ENCODE results near the gene NTSR1.

DNA sequence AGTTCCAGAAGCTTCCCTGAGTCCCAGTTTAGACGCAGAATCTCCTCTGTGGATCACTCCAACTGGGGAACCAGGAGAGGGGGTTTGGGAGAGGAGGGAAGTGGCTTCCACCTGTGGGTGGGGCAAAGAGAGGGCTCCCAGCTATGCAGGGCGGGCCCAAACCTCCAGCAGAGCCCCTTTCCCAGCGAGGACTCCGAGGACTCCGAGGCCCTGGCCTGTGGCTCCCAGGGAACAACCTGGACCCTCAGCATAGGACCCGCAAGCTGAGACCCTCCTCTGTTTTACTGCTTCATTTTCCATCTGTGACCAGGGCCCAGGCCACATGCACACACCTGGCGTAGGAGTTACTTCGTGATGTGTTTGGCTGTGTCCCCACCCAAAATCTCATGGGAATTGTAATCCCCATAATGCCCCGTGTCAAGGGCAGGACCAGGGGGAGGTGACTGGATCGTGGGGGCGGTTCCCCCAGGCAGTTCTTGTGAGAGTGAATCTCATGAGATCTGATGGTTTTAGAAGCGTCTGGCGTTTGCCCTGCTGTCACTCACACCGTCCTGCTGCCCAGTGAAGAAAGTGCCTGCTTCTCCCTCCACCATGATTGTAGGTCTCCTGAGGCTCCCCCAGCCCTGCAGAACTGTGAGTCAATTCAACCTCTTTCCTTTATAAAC lies 27.9 kb downstream of the NTSR1 start:
- TF ChIP-seq, protein P1, sequence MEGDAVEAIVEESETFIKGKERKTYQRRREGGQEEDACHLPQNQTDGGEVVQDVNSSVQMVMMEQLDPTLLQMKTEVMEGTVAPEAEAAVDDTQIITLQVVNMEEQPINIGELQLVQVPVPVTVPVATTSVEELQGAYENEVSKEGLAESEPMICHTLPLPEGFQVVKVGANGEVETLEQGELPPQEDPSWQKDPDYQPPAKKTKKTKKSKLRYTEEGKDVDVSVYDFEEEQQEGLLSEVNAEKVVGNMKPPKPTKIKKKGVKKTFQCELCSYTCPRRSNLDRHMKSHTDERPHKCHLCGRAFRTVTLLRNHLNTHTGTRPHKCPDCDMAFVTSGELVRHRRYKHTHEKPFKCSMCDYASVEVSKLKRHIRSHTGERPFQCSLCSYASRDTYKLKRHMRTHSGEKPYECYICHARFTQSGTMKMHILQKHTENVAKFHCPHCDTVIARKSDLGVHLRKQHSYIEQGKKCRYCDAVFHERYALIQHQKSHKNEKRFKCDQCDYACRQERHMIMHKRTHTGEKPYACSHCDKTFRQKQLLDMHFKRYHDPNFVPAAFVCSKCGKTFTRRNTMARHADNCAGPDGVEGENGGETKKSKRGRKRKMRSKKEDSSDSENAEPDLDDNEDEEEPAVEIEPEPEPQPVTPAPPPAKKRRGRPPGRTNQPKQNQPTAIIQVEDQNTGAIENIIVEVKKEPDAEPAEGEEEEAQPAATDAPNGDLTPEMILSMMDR (IDR thresholded peaks at IDR 0.05): no peak
- TF ChIP-seq POLR2A (IDR thresholded peaks at IDR 0.05): no peak
- no peak for TF ChIP-seq POLR2AphosphoS5 (IDR thresholded peaks at IDR 0.05)
